HepG2 (cell line): ENCODE measurements around the gene RFXANK. TPM values are rescaled to one million over a fixed set of nuclear protein-coding genes. Genes with fewer than 3 reads are reported as not detected.

Source experiments
- CAMTA2 ChIP-seq: sonication (generic); formaldehyde crosslinking; IDR thresholded peaks from 2 replicates; pipeline ENCODE4 v1.4.0; 2020; ENCODE audit warnings: mild to moderate bottlenecking, missing genetic modification reagents, borderline replicate concordance
- CCDC6 ChIP-seq: sonication (generic); formaldehyde crosslinking; IDR thresholded peaks from 2 replicates; pipeline ENCODE4 v1.8.1; 2022; ENCODE audit warnings: mild to moderate bottlenecking, missing genetic modification reagents, moderate library complexity
- FOXC1 ChIP-seq: sonication (generic); formaldehyde crosslinking; IDR thresholded peaks from 2 replicates; pipeline ENCODE4 v1.8.0; 2022; ENCODE audit warnings: mild to moderate bottlenecking, missing genetic modification reagents, borderline replicate concordance
- HOXA7 ChIP-seq: sonication (generic); formaldehyde crosslinking; IDR thresholded peaks from 2 replicates; pipeline ENCODE4 v1.8.1; 2022; ENCODE audit warnings: mild to moderate bottlenecking, missing genetic modification reagents, moderate library complexity
- ISX ChIP-seq: sonication (generic); formaldehyde crosslinking; conservative IDR thresholded peaks from 2 replicates; pipeline ENCODE4 v1.5.0; 2020; ENCODE audit warnings: missing genetic modification reagents
- MED13 ChIP-seq: sonication (generic); formaldehyde crosslinking; IDR thresholded peaks from 2 replicates; pipeline ENCODE4 v1.5.0; 2020; ENCODE audit warnings: missing genetic modification reagents
- MTF2 ChIP-seq: sonication (generic); formaldehyde crosslinking; IDR thresholded peaks from 2 replicates; pipeline ENCODE4 v1.5.0; 2020; ENCODE audit warnings: missing genetic modification reagents, borderline replicate concordance
- PRDM10 ChIP-seq: sonication (generic); formaldehyde crosslinking; IDR thresholded peaks from 2 replicates; pipeline ENCODE4 v1.4.0; 2020; ENCODE audit warnings: low read depth, missing genetic modification reagents
- RXRA ChIP-seq: sonication (generic); formaldehyde crosslinking; IDR thresholded peaks from 2 replicates; pipeline ENCODE4 v1.5.1; 2020; ENCODE audit warnings: missing genetic modification reagents
- SIX4 ChIP-seq: sonication (generic); formaldehyde crosslinking; IDR thresholded peaks from 2 replicates; pipeline ENCODE4 v1.4.0; 2020; ENCODE audit warnings: missing genetic modification reagents
- SPEN ChIP-seq: sonication (generic); formaldehyde crosslinking; IDR thresholded peaks from 2 replicates; pipeline ENCODE4 v1.5.1; 2020; ENCODE audit warnings: low read depth, mild to moderate bottlenecking, missing genetic modification reagents
- ZFP82 ChIP-seq: sonication (generic); formaldehyde crosslinking; IDR thresholded peaks from 2 replicates; pipeline ENCODE4 v1.5.1; 2020; ENCODE audit warnings: mild to moderate bottlenecking, missing genetic modification reagents, borderline replicate concordance
- ZNF281 ChIP-seq: sonication (generic); formaldehyde crosslinking; IDR thresholded peaks from 2 replicates; pipeline ENCODE4 v1.4.0; 2020; ENCODE audit warnings: missing genetic modification reagents, borderline replicate concordance
- ZNF557 ChIP-seq: sonication (generic); formaldehyde crosslinking; IDR thresholded peaks from 2 replicates; pipeline ENCODE4 v1.4.0; 2020; ENCODE audit warnings: missing genetic modification reagents
- ZNF773 ChIP-seq: sonication (generic); formaldehyde crosslinking; IDR thresholded peaks from 2 replicates; pipeline ENCODE4 v1.4.0; 2020; ENCODE audit warnings: missing genetic modification reagents, borderline replicate concordance
- polyA plus RNA-seq, 8 experiments: library from polyadenylated mRNA; depleted of rRNA in 3 of 8; stranded (reverse) in 7 of 8; unstranded in 1 of 8; fragments of >200 nt; fragmentation: Illumina TruSeq in 4 of 8; extraction: Trizol in 4 of 8; gene quantifications; 2 replicates each; pipeline versions ENCODE4 v1.2.1 to v1.2.3, GENCODE V29; 2011 to 2016; ENCODE audit warnings: low read depth in 4 of 8, missing spikeins in 1 of 8, mixed read lengths in 1 of 8; ENCODE audit not compliant: insufficient read depth in 1 of 8
- total RNA-seq, 5 experiments: library from RNA; depleted of rRNA; stranded (reverse); fragments of >200 nt; fragmentation: Illumina TruSeq; extraction: Trizol; gene quantifications; 2 replicates each; pipeline ENCODE4 v1.2.3, GENCODE V29; 2016; ENCODE audit warnings: low read depth in 1 of 5
- TF ChIP-seq, protein P1 (sequence below), 2 experiments: IDR thresholded peaks; 2 replicates each; pipeline ENCODE4 v1.6.1; 2011 to 2012; ENCODE audit warnings: low read length in 2 of 2, borderline replicate concordance in 1 of 2, low read depth in 1 of 2, mild to moderate bottlenecking in 1 of 2, moderate library complexity in 1 of 2

Gene RFXANK
- total and polyA plus RNA-seq, 2 of the 13 experiments (the other 11 are each of a cell fraction or from before 2014, with no cell fraction given): 49.9 to 80.7 TPM

DNA sequence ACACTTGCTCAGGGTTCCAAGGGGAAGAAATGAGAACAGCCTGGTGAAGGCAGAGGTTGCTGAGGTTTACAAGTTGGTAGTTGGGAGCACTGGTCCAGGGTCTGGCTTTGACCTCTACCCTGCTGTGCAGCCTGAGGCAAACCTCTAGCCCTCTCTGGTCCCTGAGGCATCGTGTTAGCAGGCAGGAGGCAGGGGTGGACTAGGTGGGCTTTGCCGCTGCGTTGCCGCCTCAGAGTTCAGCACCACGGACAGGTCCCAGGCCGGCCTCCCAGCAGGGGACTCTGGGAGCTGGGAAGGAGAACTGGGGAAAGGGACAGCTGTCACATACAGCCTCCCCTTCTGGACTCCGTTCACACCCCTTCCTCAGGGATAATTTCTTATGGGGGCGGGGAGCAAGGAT is 22.8 kb downstream of the RFXANK start (continued):
- TF ChIP-seq RXRA (CRISPR knock-in tag) (peak; percentile 21; the same call in 1 of the 2 replicates), MTF2 (CRISPR knock-in tag) (no peak), ZNF281 (peak; percentile 66; the same call in 1 of the 2 replicates), ZNF773 (CRISPR knock-in tag) (peak; percentile 78; the same call in 1 of the 2 replicates), PRDM10 (CRISPR knock-in tag) (0 out of 2 replicates have a peak, but pooled peaks have one; percentile 38), HOXA7 (CRISPR knock-in tag) (no peak), CCDC6 (CRISPR knock-in tag) (0 out of 2 replicates have a peak, but pooled peaks have one; percentile 28), MED13 (CRISPR knock-in tag) (peak; percentile 67; the same call in 1 of the 2 replicates), ZNF557 (0 out of 2 replicates have a peak, but pooled peaks have one; percentile 85), CAMTA2 (CRISPR knock-in tag) (no peak), FOXC1 (CRISPR knock-in tag) (peak; percentile 52; the same call in 1 of the 2 replicates), SIX4 (CRISPR knock-in tag) (peak; percentile 58; the same call in 1 of the 2 replicates), ZFP82 (CRISPR knock-in tag) (no peak), SPEN (CRISPR knock-in tag) (0 out of 2 replicates have a peak, but pooled peaks have one; percentile 29), ISX (CRISPR knock-in tag) (peak; percentile 90; the same call in 1 of the 2 replicates)
- TF ChIP-seq, protein P1, sequence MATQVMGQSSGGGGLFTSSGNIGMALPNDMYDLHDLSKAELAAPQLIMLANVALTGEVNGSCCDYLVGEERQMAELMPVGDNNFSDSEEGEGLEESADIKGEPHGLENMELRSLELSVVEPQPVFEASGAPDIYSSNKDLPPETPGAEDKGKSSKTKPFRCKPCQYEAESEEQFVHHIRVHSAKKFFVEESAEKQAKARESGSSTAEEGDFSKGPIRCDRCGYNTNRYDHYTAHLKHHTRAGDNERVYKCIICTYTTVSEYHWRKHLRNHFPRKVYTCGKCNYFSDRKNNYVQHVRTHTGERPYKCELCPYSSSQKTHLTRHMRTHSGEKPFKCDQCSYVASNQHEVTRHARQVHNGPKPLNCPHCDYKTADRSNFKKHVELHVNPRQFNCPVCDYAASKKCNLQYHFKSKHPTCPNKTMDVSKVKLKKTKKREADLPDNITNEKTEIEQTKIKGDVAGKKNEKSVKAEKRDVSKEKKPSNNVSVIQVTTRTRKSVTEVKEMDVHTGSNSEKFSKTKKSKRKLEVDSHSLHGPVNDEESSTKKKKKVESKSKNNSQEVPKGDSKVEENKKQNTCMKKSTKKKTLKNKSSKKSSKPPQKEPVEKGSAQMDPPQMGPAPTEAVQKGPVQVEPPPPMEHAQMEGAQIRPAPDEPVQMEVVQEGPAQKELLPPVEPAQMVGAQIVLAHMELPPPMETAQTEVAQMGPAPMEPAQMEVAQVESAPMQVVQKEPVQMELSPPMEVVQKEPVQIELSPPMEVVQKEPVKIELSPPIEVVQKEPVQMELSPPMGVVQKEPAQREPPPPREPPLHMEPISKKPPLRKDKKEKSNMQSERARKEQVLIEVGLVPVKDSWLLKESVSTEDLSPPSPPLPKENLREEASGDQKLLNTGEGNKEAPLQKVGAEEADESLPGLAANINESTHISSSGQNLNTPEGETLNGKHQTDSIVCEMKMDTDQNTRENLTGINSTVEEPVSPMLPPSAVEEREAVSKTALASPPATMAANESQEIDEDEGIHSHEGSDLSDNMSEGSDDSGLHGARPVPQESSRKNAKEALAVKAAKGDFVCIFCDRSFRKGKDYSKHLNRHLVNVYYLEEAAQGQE (IDR thresholded peaks at IDR 0.05; ENCODE audit: borderline replicate concordance in 1 of 2, low read depth in 1 of 2, low read length in 2 of 2): peak in 1 of 2 experiments; percentile 97
